ENCODE measurements around the gene TMEM259. TPM values are rescaled to one million over a fixed set of nuclear protein-coding genes. Genes with fewer than 3 reads are reported as not detected.
"Not testable (repeated sequence)": the region's sequence is repeated elsewhere in the genome, so short reads cannot be mapped to it uniquely, and the experiment has no call there.

Gene TMEM259
- polyA plus RNA-seq, 1 experiment = 111 TPM

DNA sequence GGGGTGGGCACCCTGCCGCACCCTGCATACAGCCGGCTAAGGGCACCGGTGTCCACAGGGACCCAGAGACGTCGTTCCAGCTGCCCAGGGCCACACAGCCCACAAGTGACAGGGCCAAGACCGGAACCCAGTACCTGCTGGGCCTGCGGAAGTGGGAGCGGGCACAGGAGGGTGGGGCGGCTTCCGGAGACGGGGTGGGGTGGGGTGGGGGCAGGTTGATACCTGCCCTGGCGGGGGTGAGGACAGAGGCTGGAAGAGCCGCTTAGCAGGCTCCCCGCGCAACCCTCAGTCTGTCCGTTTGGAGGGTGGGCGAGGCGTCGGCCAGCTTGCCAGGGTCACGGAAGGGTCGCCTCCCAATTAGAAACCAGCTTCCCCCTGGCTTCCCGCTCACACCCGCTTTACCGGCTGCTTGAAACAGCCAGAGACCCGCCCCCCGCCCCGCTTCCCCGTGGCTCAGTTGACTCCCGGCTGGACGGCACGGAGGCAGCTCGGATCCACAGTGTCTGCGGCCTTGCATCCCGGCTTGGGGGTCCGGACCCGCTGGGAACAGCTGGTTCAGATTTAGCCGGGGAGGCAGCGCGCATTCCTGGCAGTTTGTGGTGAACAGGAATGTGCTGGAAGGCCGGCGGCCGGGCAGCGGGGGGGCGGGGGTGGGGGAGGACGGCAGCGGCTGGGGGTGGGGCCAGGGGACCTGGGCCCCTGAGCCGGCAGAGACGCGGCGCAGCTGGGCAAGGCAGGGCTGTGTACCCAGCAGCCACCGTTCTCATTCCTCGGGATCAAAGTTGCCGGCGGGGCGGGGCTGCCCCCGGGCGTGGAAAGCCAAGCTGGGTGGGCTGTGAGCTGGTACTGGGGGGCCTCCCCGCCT is 7.4 kb upstream of the TMEM259 start:
- H3K36me3 ChIP-seq (ENCODE audit: control insufficient read depth, insufficient read depth, low read length) = peaks cover 16% of the 10 kb centered on the region
- CTCF ChIA-PET = interaction anchor here (1.1 to 1.6 kb wide), 2 partner anchors 9 to 212 kb away, joined by 3 read pairs; no protein-coding TSS in a partner anchor

GRCh38 chr19:1027650-1028061 is 6.7 kb upstream of the TMEM259 start:
- ChIA-PET CTCF (interaction anchor here (0.6 to 1.7 kb wide), 3 partner anchors 40 to 213 kb away, joined by 3 to 6 read pairs (median 3); no protein-coding TSS in a partner anchor), POLR2A (interaction anchor here (0.9 kb wide), 1 partner anchor 242 kb away, joined by 9 read pairs; the partner anchor contains the start of gene CIRBP)
- H3K27me3 ChIP-seq (ENCODE audit: control insufficient read depth, insufficient read depth, low read length) = no peaks in the 10 kb centered on the region
- H3K4me3 ChIP-seq (ENCODE audit: low read depth, low read length) = peak overlapping the region; percentile 96
- H3K36me3 ChIP-seq (ENCODE audit: control insufficient read depth, insufficient read depth, low read length) = peaks cover 13% of the 10 kb centered on the region
- TF ChIP-seq CTCF (IDR thresholded peaks at IDR 0.05; ENCODE audit: insufficient read depth, low read depth, low read length) = no peak
- no peak for DNase-seq (ENCODE audit: low read depth)

More for the DNA sequence above, 7.4 kb upstream of the TMEM259 start:
- H3K4me3 ChIP-seq (ENCODE audit: low read depth, low read length) = peak overlapping the region; percentile 96
- peak; percentile 76 for DNase-seq (ENCODE audit: low read depth)
- no peak for TF ChIP-seq CTCF (IDR thresholded peaks at IDR 0.05; ENCODE audit: insufficient read depth, low read depth, low read length)
- POLR2A ChIA-PET = interaction anchor here (0.5 to 0.9 kb wide), 7 partner anchors 27 to 241 kb away, joined by 3 to 9 read pairs (median 5); partner anchors contain the start of gene CIRBP
- no peaks in the 10 kb centered on the region for H3K27me3 ChIP-seq (ENCODE audit: control insufficient read depth, insufficient read depth, low read length)

GRCh38 chr19:1026783-1027649 is 6.1 kb upstream of the TMEM259 start:
- Histone ChIP-seq H3K27me3 (ENCODE audit: control insufficient read depth, insufficient read depth, low read length) (no peaks in the 10 kb centered on the region), H3K36me3 (ENCODE audit: control insufficient read depth, insufficient read depth, low read length) (peaks cover 8% of the 10 kb centered on the region), H3K4me3 (ENCODE audit: low read depth, low read length) (peak overlapping the region; percentile 96)
- no peak for TF ChIP-seq CTCF (IDR thresholded peaks at IDR 0.05; ENCODE audit: insufficient read depth, low read depth, low read length)
- no peak for DNase-seq (ENCODE audit: low read depth)
- ChIA-PET POLR2A (interaction anchor here (0.9 to 1.5 kb wide), 4 partner anchors 13 to 242 kb away, joined by 3 to 9 read pairs (median 6); partner anchors contain the start of genes ABCA7 and CIRBP), CTCF (interaction anchor here (0.6 to 1.7 kb wide), 6 partner anchors 13 to 241 kb away, joined by 3 to 6 read pairs (median 3); partner anchors contain the start of gene ABCA7)

DNA sequence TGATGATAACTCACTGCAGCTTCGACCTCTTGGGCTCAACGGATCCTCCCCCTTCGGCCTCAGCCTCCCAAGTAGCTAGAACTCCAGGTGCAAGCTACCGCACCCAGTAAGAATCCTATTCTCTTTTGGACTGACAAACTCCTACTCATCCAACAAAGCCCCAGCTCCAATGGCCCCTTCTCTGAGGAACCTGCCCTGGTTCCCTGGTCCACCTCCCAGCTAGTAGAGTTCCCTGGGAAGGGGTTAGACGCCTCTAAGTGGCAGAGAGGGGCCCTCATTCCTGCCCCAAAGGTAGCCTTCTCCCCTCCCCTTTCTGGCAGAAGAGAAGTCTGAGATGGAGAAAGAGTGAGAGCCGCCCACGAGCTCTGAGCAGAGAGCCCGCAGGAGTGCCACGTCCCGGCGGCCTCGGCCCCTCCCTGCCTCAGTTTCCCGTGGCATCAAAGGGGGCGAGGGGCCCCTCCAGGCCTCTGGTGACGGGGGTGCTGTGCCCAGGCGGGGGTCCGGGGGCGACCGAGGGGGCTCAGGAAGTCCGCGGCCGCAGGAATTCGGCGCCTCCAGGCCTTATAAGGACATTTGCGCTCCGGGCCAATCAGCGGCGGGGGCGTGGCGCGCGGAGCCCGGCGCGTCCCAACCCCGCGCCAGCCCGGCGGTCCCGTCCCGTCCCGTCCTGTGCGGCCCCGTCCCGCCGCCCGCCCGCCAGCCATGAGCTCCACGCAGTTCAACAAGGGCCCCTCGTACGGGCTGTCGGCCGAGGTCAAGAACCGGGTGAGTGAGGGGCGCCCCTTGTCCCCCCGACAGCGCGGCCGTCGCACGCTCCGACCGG is 5.2 kb upstream of the TMEM259 start, which contains the start of gene CNN2:
Gene CNN2 (plus strand): TSS at position 649 of the 823 bp plus-strand sequence. CDS start 54 bp downstream, at position 703.
- POLR2A ChIA-PET = interaction anchor here (1.0 to 1.5 kb wide), 3 partner anchors 14 to 243 kb away, joined by 3 to 8 read pairs (median 4); partner anchors contain the start of genes ABCA7 and CIRBP
- CTCF ChIA-PET = interaction anchor here (0.6 to 1.7 kb wide), 6 partner anchors 11 to 242 kb away, joined by 3 to 6 read pairs (median 3); partner anchors contain the start of gene ABCA7
- no peak for DNase-seq (ENCODE audit: low read depth)
- Histone ChIP-seq H3K36me3 (ENCODE audit: control insufficient read depth, insufficient read depth, low read length) (peaks cover 7% of the 10 kb centered on the region), H3K4me3 (ENCODE audit: low read depth, low read length) (peak within 1 kb of the TSS; percentile 96), H3K27me3 (ENCODE audit: control insufficient read depth, insufficient read depth, low read length) (no peaks in the 10 kb centered on the region)
- no peak for TF ChIP-seq CTCF (IDR thresholded peaks at IDR 0.05; ENCODE audit: insufficient read depth, low read depth, low read length)

DNA sequence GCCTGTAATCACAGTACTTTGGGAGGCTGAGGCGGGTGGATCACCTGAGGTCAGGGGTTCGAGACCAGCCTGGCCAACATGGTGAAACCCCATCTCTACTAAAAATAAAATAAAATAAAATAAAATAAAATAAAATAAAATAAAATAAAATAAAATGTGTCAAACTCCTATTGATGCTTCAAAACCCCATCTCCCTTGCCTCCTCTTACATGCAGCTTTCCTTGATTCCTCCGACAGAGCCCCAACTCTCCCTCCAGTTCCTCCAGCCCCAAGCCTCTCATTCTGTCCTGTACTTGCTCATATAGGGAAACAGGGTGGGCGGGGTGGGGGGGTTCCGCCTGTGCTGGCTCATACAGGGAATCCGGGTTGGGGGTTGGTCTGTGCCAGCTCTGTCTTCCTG is 4.2 kb upstream of the TMEM259 start:
- CTCF ChIA-PET = interaction anchor here (1.4 kb wide), 1 partner anchor 15 kb away, joined by 3 read pairs; the partner anchor contains the start of gene ABCA7
- H3K36me3 ChIP-seq (ENCODE audit: control insufficient read depth, insufficient read depth, low read length); POLR2A ChIA-PET; H3K4me3 ChIP-seq (ENCODE audit: low read depth, low read length); H3K27me3 ChIP-seq (ENCODE audit: control insufficient read depth, insufficient read depth, low read length); DNase-seq (ENCODE audit: low read depth): not testable (repeated sequence)

DNA sequence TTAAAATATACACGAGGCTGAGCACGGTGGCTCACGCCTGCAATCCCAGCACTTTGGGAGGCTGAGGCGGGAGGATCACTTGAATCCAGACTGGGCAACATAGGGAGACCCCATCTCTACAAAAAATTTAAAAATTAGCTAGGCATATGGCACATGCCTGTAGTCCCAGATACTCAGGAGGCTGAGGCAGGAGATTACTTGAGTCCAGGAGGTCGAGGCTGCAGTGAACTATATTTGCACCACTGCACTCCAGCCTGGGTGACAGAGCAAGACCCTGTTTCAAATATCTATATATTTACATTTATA is 2.9 kb upstream of the TMEM259 start:
- H3K27me3 ChIP-seq (ENCODE audit: control insufficient read depth, insufficient read depth, low read length); H3K4me3 ChIP-seq (ENCODE audit: low read depth, low read length); DNase-seq (ENCODE audit: low read depth); H3K36me3 ChIP-seq (ENCODE audit: control insufficient read depth, insufficient read depth, low read length); POLR2A ChIA-PET; CTCF ChIA-PET: not testable (repeated sequence)

Data from BJ (cell line).